OCI-LY7 (cell line): Measurements from ENCODE around the gene MACROD2. TPM values are rescaled to one million over a fixed set of nuclear protein-coding genes. Genes with fewer than 3 reads are reported as not detected.

ENCODE experiments used
- BruUV-seq: library from RNA; stranded (reverse); fragments of 400-500 nt; replicated peaks from 2 replicates; lab custom pipeline; 2021; lab: Mats Ljungman, UMichigan
- CTCF ChIA-PET: fragments of 300-600 bp; sonication (Branson Sonifier 250); formaldehyde crosslinking; loops from one replicate; lab custom pipeline; 2022; ENCODE audit warnings: antibody characterized with exemption; ENCODE audit not compliant: unreplicated experiment; lab: Charles Lee
- POLR2A ChIA-PET: fragments of 300-600 bp; sonication (Branson Sonifier 250); formaldehyde crosslinking; loops from one replicate; lab custom pipeline; 2022; ENCODE audit warnings: antibody characterized with exemption; lab: Charles Lee
- DNase-seq: peaks from one replicate; pipeline ENCODE4 v3.0.0-alpha.2; 2015; ENCODE audit warnings: low spot score
- H2AFZ ChIP-seq: fragments of 200-600 bp; sonication (generic), shearing (Covaris generic); 2 replicates; pipeline ENCODE4 v1.6.1; 2014; ENCODE audit warnings: mild to moderate bottlenecking, antibody characterized with exemption, low read length, moderate library complexity
- H3K27ac ChIP-seq: fragments of 200-600 bp; sonication (generic); 2 replicates; pipeline ENCODE4 v1.5.1; 2014; ENCODE audit warnings: mixed run types, low read depth, mild to moderate bottlenecking, moderate library complexity, low read length, inconsistent platforms; ENCODE audit not compliant: poor library complexity, severe bottlenecking
- H3K36me3 ChIP-seq: fragments of 200-600 bp; sonication (generic); 2 replicates; pipeline ENCODE4 v1.6.1; 2014; ENCODE audit warnings: mild to moderate bottlenecking, antibody characterized with exemption, low read length, moderate library complexity, mixed read lengths; ENCODE audit not compliant: insufficient read depth
- H3K4me1 ChIP-seq: fragments of 200-600 bp; sonication (generic); 2 replicates; pipeline ENCODE4 v1.5.1; 2014; ENCODE audit warnings: mild to moderate bottlenecking, low read length; ENCODE audit not compliant: insufficient read depth, poor library complexity, severe bottlenecking
- H3K4me2 ChIP-seq: fragments of 200-600 bp; sonication (generic); 2 replicates; pipeline ENCODE4 v1.6.1; 2014; ENCODE audit warnings: mild to moderate bottlenecking, low read length
- H3K4me3 ChIP-seq: fragments of 200-600 bp; sonication (generic); 2 replicates; pipeline ENCODE4 v1.5.1; 2014; ENCODE audit warnings: mild to moderate bottlenecking, low read depth, low read length; ENCODE audit not compliant: poor library complexity, severe bottlenecking
- H3K79me2 ChIP-seq: fragments of 200-600 bp; sonication (generic); 2 replicates; pipeline ENCODE4 v1.6.1; 2016; ENCODE audit warnings: low read depth, mild to moderate bottlenecking, low read length, moderate library complexity, mixed read lengths; ENCODE audit not compliant: insufficient read depth
- H3K9me2 ChIP-seq: fragments of 200-600 bp; sonication (generic); 2 replicates; pipeline ENCODE4 v1.6.1; 2016; ENCODE audit warnings: mild to moderate bottlenecking, low read length, mixed read lengths; ENCODE audit not compliant: insufficient read depth
- H3K9me3 ChIP-seq: fragments of 200-600 bp; sonication (generic); 2 replicates; pipeline ENCODE4 v1.6.1; 2014; ENCODE audit warnings: mild to moderate bottlenecking, mixed run types, low read length, mixed read lengths
- H4K20me1 ChIP-seq: fragments of 200-600 bp; sonication (generic); 2 replicates; pipeline ENCODE4 v1.6.1; 2014; ENCODE audit warnings: mild to moderate bottlenecking, antibody characterized with exemption, low read length, moderate library complexity, mixed read lengths; ENCODE audit not compliant: insufficient read depth
- EZH2phosphoT487 ChIP-seq: fragments of 200-600 bp; sonication (generic); IDR thresholded peaks from 2 replicates; pipeline ENCODE4 v1.6.1; 2018; ENCODE audit warnings: low read depth, borderline replicate concordance, mild to moderate bottlenecking, mixed run types, antibody characterized with exemption, low read length, moderate library complexity, mixed read lengths
- intact Hi-C: fragments of 100-400 bp; cut with micrococcal nuclease; formaldehyde crosslinking; loops from one replicate; pipeline ENCODE4 v1.10.0; 2022; ENCODE audit not compliant: unreplicated experiment
- total RNA-seq, 2 experiments: library from RNA; depleted of rRNA in 1 of 2; stranded (reverse); fragments of >200 nt in 1 of 2; shearing (Covaris generic) in 1 of 2; gene quantifications; 2 replicates each; pipeline ENCODE4 v1.2.3, GENCODE V29; 2014 to 2022
- TF ChIP-seq, protein P1 (sequence below): fragments of 200-600 bp; sonication (generic); conservative IDR thresholded peaks from 2 replicates; pipeline ENCODE4 v1.5.1; 2014; ENCODE audit warnings: mild to moderate bottlenecking, antibody characterized with exemption, low read length, moderate library complexity, mixed read lengths

Gene MACROD2
- total RNA-seq, 2 experiments from 2014 or later, result 0.09 to 4.5 TPM

DNA sequence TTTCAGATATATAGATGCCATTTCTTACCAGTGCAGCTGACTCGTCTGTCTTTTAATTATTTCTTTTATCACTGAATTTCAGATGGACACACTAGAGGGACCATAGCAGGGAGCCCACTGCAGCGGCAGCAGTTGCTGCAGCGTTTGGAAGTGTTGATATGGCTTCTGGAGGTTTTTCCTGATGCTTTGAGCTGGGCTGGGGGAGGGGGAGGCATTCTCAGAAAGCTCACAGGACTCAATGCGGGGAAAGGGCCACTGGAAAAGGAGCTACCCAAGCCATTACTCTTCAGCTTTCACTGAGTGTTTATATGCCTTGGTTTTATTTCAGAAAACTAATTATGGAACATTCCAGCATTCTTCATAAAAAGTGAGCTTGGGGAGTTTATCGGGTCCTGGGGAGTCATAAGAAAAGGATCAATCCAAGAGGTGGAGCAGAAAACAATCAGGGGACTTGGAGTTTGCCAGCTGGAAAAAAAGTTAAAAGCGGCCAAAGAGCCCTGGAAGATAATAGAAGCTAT, 1082.5 kb downstream of the MACROD2 start:
- Histone ChIP-seq H3K4me1 (no peaks in the 10 kb centered on the region), H3K27ac (no peak overlapping the region), H3K9me2 (no peaks in the 10 kb centered on the region), H3K4me2 (no peak overlapping the region), H3K9me3 (no peaks in the 10 kb centered on the region), H3K36me3 (no peaks in the 10 kb centered on the region), H4K20me1 (no peaks in the 10 kb centered on the region), H2AFZ (no peak overlapping the region), H3K4me3 (no peak overlapping the region), H3K79me2 (no peaks in the 10 kb centered on the region)
- intact Hi-C loops, result no loop called here
- CTCF ChIA-PET, result no interaction called here
- no TSS peak for BruUV-seq
- TF ChIP-seq, protein P1, sequence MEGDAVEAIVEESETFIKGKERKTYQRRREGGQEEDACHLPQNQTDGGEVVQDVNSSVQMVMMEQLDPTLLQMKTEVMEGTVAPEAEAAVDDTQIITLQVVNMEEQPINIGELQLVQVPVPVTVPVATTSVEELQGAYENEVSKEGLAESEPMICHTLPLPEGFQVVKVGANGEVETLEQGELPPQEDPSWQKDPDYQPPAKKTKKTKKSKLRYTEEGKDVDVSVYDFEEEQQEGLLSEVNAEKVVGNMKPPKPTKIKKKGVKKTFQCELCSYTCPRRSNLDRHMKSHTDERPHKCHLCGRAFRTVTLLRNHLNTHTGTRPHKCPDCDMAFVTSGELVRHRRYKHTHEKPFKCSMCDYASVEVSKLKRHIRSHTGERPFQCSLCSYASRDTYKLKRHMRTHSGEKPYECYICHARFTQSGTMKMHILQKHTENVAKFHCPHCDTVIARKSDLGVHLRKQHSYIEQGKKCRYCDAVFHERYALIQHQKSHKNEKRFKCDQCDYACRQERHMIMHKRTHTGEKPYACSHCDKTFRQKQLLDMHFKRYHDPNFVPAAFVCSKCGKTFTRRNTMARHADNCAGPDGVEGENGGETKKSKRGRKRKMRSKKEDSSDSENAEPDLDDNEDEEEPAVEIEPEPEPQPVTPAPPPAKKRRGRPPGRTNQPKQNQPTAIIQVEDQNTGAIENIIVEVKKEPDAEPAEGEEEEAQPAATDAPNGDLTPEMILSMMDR, result no peak
- TF ChIP-seq EZH2phosphoT487, result no peak
- POLR2A ChIA-PET, result interaction anchor here (0.6 to 0.8 kb wide), 2 partner anchors 13 to 63 kb away, joined by 3 to 4 read pairs; no protein-coding TSS in a partner anchor
- no peak for DNase-seq

DNA sequence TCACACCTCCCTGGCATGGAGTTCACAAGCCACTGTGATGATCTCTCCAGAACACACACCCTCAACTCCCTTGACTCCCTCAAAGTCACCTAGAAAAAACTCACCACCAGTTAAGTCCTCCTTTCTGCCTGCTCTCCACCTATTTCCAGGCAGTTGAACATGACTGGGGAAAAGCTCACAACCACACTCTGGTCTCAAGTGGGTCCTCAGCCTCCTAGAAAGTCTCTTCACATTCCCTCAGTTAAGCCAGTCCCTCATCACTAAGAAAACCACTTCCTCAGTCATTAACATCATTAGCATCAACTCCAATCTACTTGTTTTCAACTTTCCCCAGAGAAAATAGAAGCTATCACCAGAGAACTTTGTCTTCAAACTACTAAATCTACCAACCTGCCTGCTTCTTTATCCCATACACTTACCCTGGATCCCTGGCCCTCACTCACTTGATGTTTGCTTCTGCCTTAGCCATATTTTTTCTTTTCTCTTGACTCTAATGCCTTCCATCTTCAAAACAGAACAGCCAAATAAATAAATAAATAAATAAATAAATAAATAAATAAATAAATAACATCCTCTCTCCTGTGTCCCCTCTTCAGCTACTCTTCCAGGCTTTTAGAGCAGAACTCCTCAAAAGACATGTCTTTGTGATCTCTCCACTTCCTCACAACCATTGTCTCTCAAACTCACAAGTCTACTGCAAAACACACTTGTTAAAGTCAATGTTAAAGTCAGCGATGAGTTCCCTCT, 1084.5 kb downstream of the MACROD2 start:
- no peak overlapping the region for H3K4me2 ChIP-seq
- intact Hi-C loops, result no loop called here
- H2AFZ ChIP-seq, result no peak overlapping the region
- no peaks in the 10 kb centered on the region for H3K9me3 ChIP-seq
- H3K9me2 ChIP-seq, result no peaks in the 10 kb centered on the region
- H4K20me1 ChIP-seq, result no peaks in the 10 kb centered on the region
- no peak for TF ChIP-seq EZH2phosphoT487
- TF ChIP-seq, protein P1, result no peak
- no peaks in the 10 kb centered on the region for H3K79me2 ChIP-seq
- DNase-seq, result no peak
- BruUV-seq, result no TSS peak
- H3K36me3 ChIP-seq, result no peaks in the 10 kb centered on the region
- H3K4me1 ChIP-seq, result no peaks in the 10 kb centered on the region
- ChIA-PET POLR2A (no interaction called here), CTCF (no interaction called here)
- no peak overlapping the region for H3K4me3 ChIP-seq
- no peak overlapping the region for H3K27ac ChIP-seq

DNA sequence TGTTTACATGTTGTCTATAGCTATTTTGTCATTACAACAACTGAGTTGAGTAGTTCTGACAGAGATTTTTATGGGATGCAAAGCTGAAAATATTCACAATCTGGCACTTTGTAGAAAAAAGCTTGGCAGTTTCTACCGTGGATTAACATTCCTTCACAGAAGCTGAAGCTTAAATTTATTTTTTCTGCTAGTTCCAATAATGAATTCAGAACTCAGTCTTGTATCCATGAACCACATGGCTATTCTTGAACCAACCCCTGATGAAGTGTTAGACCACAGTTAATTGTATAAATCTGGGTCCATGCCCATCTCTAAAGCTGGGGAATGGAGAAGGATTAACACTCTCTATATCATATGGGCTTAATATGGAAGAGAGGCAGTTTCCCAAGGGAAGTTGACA, 1085.9 kb downstream of the MACROD2 start:
- intact Hi-C loops, result no loop called here
- DNase-seq, result no peak
- Histone ChIP-seq H3K9me3 (no peaks in the 10 kb centered on the region), H3K4me2 (no peak overlapping the region), H3K27ac (no peak overlapping the region), H3K4me1 (no peaks in the 10 kb centered on the region), H2AFZ (no peak overlapping the region), H3K36me3 (no peaks in the 10 kb centered on the region), H4K20me1 (no peaks in the 10 kb centered on the region), H3K79me2 (no peaks in the 10 kb centered on the region), H3K9me2 (no peaks in the 10 kb centered on the region), H3K4me3 (no peak overlapping the region)
- no peak for TF ChIP-seq EZH2phosphoT487
- TF ChIP-seq, protein P1, result no peak
- ChIA-PET CTCF (no interaction called here), POLR2A (interaction anchor here (1.0 kb wide), 1 partner anchor 8 kb away, joined by 3 read pairs; no protein-coding TSS in a partner anchor)
- BruUV-seq, result no TSS peak
